Mesothelial cell of epicardium (in vitro differentiated cells): ENCODE measurements around the gene PTPRG. TPM values are rescaled to one million over a fixed set of nuclear protein-coding genes. Genes with fewer than 3 reads are reported as not detected.

Experiments
- DNase-seq, 2 experiments: peaks; one replicate each; pipeline ENCODE4 v3.0.0; 2021; ENCODE audit warnings: low spot score in 2 of 2; ENCODE audit not compliant: unreplicated experiment in 2 of 2
- H3K27ac Mint-ChIP-seq: 2 replicates; pipeline ENCODE4 v1.8.0; 2021; ENCODE audit warnings: mixed read lengths
- H3K27me3 Mint-ChIP-seq: 2 replicates; pipeline ENCODE4 v1.8.0; 2021; ENCODE audit warnings: low read depth, mixed read lengths
- H3K36me3 Mint-ChIP-seq: 2 replicates; pipeline ENCODE4 v1.8.0; 2021; ENCODE audit warnings: mixed read lengths
- H3K4me1 Mint-ChIP-seq: 2 replicates; pipeline ENCODE4 v1.8.0; 2021; ENCODE audit warnings: mixed read lengths
- H3K4me3 Mint-ChIP-seq: 2 replicates; pipeline ENCODE4 v1.8.0; 2021; ENCODE audit warnings: mild to moderate bottlenecking, moderate library complexity, mixed read lengths
- H3K9me3 Mint-ChIP-seq: 2 replicates; pipeline ENCODE4 v1.8.0; 2021; ENCODE audit warnings: mixed read lengths
- CTCF ChIP-seq: fragments of 200-600 bp; sonication (generic); IDR thresholded peaks from one replicate; pipeline ENCODE4 v1.5.0; 2021; ENCODE audit warnings: antibody characterized with exemption; ENCODE audit not compliant: unreplicated experiment
- total RNA-seq: library from RNA; stranded (reverse); gene quantifications from 3 replicates; pipeline ENCODE4 v1.2.1, GENCODE V29; 2021

The PTPRG gene
- total RNA-seq, 1 donor from 2014 or later = 40.4 TPM

DNA sequence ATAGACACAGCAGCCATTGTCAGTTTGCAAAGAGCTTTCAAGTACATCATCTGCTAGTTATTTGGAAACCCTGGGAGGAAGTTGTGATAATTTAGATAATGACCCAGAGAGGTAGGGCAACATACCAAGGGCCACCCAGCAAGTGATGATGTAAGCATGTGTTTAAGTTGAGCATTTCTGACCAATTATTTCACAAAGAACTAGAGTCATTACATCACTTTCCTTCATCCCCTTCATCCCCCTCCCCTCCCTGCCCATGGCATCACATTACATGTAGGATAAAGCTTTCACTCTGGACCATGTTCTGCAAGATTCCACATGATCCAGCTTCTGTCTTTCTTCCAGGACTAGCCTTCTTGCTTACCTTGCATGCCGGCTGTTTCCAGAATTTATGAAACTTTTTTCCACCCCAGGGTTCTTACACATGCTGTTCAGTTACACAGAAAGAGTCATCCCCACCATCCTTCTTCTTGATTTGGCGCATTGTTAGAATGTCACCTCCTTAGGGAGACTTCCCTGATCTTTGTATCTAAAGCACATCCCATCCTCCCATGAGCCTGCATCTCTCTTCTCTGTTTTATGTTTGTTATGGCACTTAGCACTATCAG is 71.3 kb downstream of the PTPRG start:
- TF ChIP-seq CTCF = no peak
- no peaks in the 10 kb centered on the region for H3K27me3 Mint-ChIP-seq
- no peak for DNase-seq
- H3K9me3 Mint-ChIP-seq = peaks cover 12% of the 10 kb centered on the region
- no peak overlapping the region for H3K4me3 Mint-ChIP-seq
- no peak overlapping the region for H3K27ac Mint-ChIP-seq
- H3K36me3 Mint-ChIP-seq = no peaks in the 10 kb centered on the region
- H3K4me1 Mint-ChIP-seq = peaks cover 30% of the 10 kb centered on the region

- H3K9me3 Mint-ChIP-seq = peaks cover 23% of the 10 kb centered on the region
- no peak for DNase-seq
- peaks cover 21% of the 10 kb centered on the region for H3K4me1 Mint-ChIP-seq
- no peak for TF ChIP-seq CTCF
- no peak overlapping the region for H3K27ac Mint-ChIP-seq
- no peak overlapping the region for H3K4me3 Mint-ChIP-seq
- peaks cover 4% of the 10 kb centered on the region for H3K36me3 Mint-ChIP-seq
- no peaks in the 10 kb centered on the region for H3K27me3 Mint-ChIP-seq
These were observed 73.3 kb downstream of the PTPRG start for GRCh38 chr3:61634678-61635077.

DNA sequence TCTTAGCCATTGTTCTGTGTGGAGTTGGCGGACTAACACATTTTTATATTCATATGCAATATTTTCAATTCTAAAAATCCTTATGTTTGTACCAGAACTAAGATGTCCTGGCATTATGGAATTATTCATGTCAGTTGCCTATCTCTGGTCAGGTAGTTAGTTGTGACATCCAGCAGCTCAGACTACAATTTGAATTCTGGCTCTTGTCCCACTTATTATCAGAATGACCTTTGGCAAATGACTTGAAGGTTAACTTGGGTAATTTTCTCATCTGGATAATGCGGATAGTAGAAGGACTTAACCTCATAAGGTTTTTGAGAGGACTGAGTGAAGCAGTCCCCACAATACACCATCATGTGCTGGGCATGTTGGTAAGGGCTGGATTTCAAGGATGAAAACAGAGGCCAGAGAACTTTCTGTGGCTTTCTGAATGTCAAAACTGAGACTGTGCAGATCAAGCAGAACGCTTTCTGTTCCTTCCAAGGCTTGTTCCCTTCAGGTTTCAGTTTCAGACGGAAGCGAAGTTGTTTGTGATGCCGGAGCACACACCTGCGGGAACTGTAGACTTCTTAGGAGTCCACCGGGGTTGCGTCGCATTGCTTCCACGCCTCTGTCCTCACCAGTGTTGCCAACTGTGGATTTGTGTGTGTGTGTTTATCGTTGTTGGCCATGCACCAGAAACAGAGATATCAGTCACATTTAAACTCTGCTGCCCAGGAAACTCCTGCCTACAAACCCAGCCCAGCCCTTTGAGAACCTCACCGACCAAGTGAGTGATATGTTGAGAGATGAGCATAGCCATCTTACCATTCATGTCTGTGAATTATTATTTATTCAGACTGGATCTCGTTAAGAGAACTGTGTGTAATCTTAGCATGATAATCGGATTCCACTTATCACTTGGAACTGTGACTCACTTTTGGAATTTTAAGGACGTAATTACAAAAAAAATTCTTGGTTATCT is 76.0 kb downstream of the PTPRG start:
- H3K4me1 Mint-ChIP-seq = peaks cover 13% of the 10 kb centered on the region
- no peak overlapping the region for H3K4me3 Mint-ChIP-seq
- peaks cover 4% of the 10 kb centered on the region for H3K36me3 Mint-ChIP-seq
- H3K9me3 Mint-ChIP-seq = peaks cover 20% of the 10 kb centered on the region
- no peaks in the 10 kb centered on the region for H3K27me3 Mint-ChIP-seq
- no peak for TF ChIP-seq CTCF
- peak overlapping the region; percentile 58 for H3K27ac Mint-ChIP-seq
- DNase-seq = no peak

DNA sequence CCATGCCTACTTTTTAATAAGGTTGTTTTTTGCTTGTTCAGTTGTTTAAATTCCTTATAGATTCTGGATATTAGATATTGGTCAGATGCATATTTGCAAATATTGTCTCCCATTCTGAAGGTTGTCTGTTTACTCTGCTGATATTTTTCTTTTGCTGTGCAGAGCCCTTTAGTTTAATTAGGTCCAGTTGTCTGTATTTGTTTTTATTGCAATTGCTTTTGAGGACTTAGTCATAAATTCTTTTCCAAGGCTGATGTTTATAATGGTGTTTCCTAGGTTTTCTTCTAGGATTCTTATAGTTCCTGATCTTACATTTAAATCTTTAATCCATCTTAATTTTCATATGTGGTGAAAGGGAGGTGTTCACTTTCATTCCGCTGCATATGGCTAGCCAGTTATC is 77.4 kb downstream of the PTPRG start:
- no peak for DNase-seq
- Mint-ChIP-seq H3K36me3 (peaks cover 4% of the 10 kb centered on the region), H3K9me3 (peaks cover 10% of the 10 kb centered on the region), H3K4me3 (no peak overlapping the region), H3K27ac (no peak overlapping the region), H3K27me3 (no peaks in the 10 kb centered on the region), H3K4me1 (peaks cover 13% of the 10 kb centered on the region)
- no peak for TF ChIP-seq CTCF

- Mint-ChIP-seq H3K9me3 (peaks cover 10% of the 10 kb centered on the region), H3K4me3 (no peak overlapping the region), H3K4me1 (peaks cover 11% of the 10 kb centered on the region), H3K27me3 (no peaks in the 10 kb centered on the region), H3K27ac (no peak overlapping the region), H3K36me3 (peaks cover 4% of the 10 kb centered on the region)
- TF ChIP-seq CTCF = no peak
- no peak for DNase-seq
These were observed 78.6 kb downstream of the PTPRG start for GRCh38 chr3:61639991-61640390.
